Keratinocyte (primary cell): ENCODE data around the gene CNTNAP2. TPM values are rescaled to one million over a fixed set of nuclear protein-coding genes. Genes with fewer than 3 reads are reported as not detected.

Experiments
- DNase-seq: peaks from one replicate; pipeline ENCODE4 v3.0.0-alpha.2; 2011; ENCODE audit warnings: low read depth, missing footprints, low spot score
- FAIRE-seq: peaks from 2 replicates; lab custom pipeline; 2011; peaks lifted over from hg19 to GRCh38; lab: Jason Lieb, UNC
- H2AFZ ChIP-seq: 2 replicates; pipeline ENCODE4 v1.6.0; 2012; ENCODE audit warnings: low read length, control low read depth, inconsistent platforms; ENCODE audit not compliant: control insufficient read depth
- H3K27ac ChIP-seq: 2 replicates; pipeline ENCODE4 v1.5.1; 2011; ENCODE audit warnings: low read length; ENCODE audit not compliant: control insufficient read depth, insufficient read depth
- H3K27me3 ChIP-seq: 3 replicates; pipeline ENCODE4 v1.6.0; 2011; ENCODE audit warnings: low read length; ENCODE audit not compliant: control insufficient read depth, insufficient read depth; ENCODE audit errors: extremely low read depth
- H3K36me3 ChIP-seq, 2 experiments: 2 replicates in 1 of 2; 3 replicates in 1 of 2; pipeline ENCODE4 v1.5.1; 2011; ENCODE audit warnings: low read length in 2 of 2, mild to moderate bottlenecking in 1 of 2; ENCODE audit not compliant: control insufficient read depth in 2 of 2, insufficient read depth in 2 of 2; ENCODE audit errors: extremely low read depth in 1 of 2
- H3K4me1 ChIP-seq: 3 replicates; pipeline ENCODE4 v1.5.1; 2011; ENCODE audit warnings: low read length; ENCODE audit not compliant: control insufficient read depth, insufficient read depth; ENCODE audit errors: extremely low read depth
- H3K4me2 ChIP-seq: 3 replicates; pipeline ENCODE4 v1.6.0; 2011; ENCODE audit warnings: low read depth, low read length; ENCODE audit not compliant: control insufficient read depth, insufficient read depth; ENCODE audit errors: extremely low read depth
- H3K4me3 ChIP-seq, 3 experiments: fragments of 200-600 bp in 1 of 3; sonication (generic) in 1 of 3; 2 replicates in 2 of 3; 3 replicates in 1 of 3; pipeline ENCODE4 v1.5.1; 2011 to 2016; ENCODE audit warnings: low read length in 3 of 3, mild to moderate bottlenecking in 3 of 3, control low read depth in 2 of 3, inconsistent platforms in 1 of 3, low read depth in 1 of 3, mixed read lengths in 1 of 3, mixed run types in 1 of 3, moderate library complexity in 1 of 3; ENCODE audit not compliant: control insufficient read depth in 2 of 3, insufficient read depth in 2 of 3; ENCODE audit errors: extremely low read depth in 1 of 3
- H3K79me2 ChIP-seq: 2 replicates; pipeline ENCODE4 v1.6.0; 2012; ENCODE audit warnings: low read length; ENCODE audit not compliant: control insufficient read depth, insufficient read depth
- H3K9ac ChIP-seq: 3 replicates; pipeline ENCODE4 v1.6.0; 2011; ENCODE audit warnings: low read length; ENCODE audit not compliant: control insufficient read depth, insufficient read depth; ENCODE audit errors: extremely low read depth
- H3K9me1 ChIP-seq: 3 replicates; pipeline ENCODE4 v1.6.0; 2011; ENCODE audit warnings: low read length; ENCODE audit not compliant: control insufficient read depth, insufficient read depth; ENCODE audit errors: extremely low read depth
- H3K9me3 ChIP-seq: 2 replicates; pipeline ENCODE4 v1.5.1; 2012; ENCODE audit warnings: low read depth, low read length; ENCODE audit not compliant: control insufficient read depth
- H4K20me1 ChIP-seq: 3 replicates; pipeline ENCODE4 v1.6.0; 2011; ENCODE audit warnings: low read length; ENCODE audit not compliant: control insufficient read depth, insufficient read depth; ENCODE audit errors: extremely low read depth
- CTCF ChIP-seq, 3 experiments: IDR thresholded peaks in 1 of 3; conservative IDR thresholded peaks in 1 of 3; optimal IDR thresholded peaks in 1 of 3; 2 replicates in 2 of 3; 3 replicates in 1 of 3; pipeline versions ENCODE3 to v1.5.1; 2011; ENCODE audit warnings: low read length in 3 of 3, mild to moderate bottlenecking in 3 of 3, moderate library complexity in 2 of 3, control low read depth in 1 of 3, inconsistent platforms in 1 of 3; ENCODE audit not compliant: insufficient read depth in 2 of 3; ENCODE audit errors: extremely low read depth in 1 of 3
- EZH2 ChIP-seq: IDR thresholded peaks from one replicate; pipeline ENCODE4 v1.6.1; 2012; ENCODE audit warnings: inconsistent platforms, mild to moderate bottlenecking, low read length, moderate library complexity
- dilution Hi-C: fragments of 300-500 bp; cut with MboI; formaldehyde crosslinking; loops from one replicate; pipeline ENCODE4 v1.7.0; 2020; ENCODE audit warnings: low sequenced_read_pairs; ENCODE audit not compliant: extremely low pct_ligation_motif_present
- polyA plus RNA-seq, 5 experiments: library from polyadenylated mRNA; depleted of rRNA in 3 of 5; stranded (reverse) in 3 of 5; stranded (forward) in 1 of 5; unstranded in 1 of 5; fragments of >200 nt; gene quantifications; 1 replicate in 1 of 5; 2 replicates in 3 of 5; 3 replicates in 1 of 5; pipeline versions ENCODE4 v1.2.1 to v1.2.3, GENCODE V29; 2011 to 2012; ENCODE audit warnings: missing spikeins in 2 of 5, low read depth in 1 of 5, low replicate concordance in 1 of 5

Gene CNTNAP2
- polyA plus RNA-seq, 1 donor (not counting 4 experiments of a cell fraction or from before 2014, with no cell fraction given), result 1.4 TPM

- no peak overlapping the region for H3K27ac ChIP-seq
- no peaks in the 10 kb centered on the region for H3K9me3 ChIP-seq
- no peak overlapping the region for H3K9ac ChIP-seq
- H3K27me3 ChIP-seq, result no peaks in the 10 kb centered on the region
- H4K20me1 ChIP-seq, result no peaks in the 10 kb centered on the region
- no peak overlapping the region for H3K4me2 ChIP-seq
- dilution Hi-C loops, result no loop called here
- FAIRE-seq (no peak), DNase-seq (no peak)
- no peaks in the 10 kb centered on the region for H3K4me1 ChIP-seq
- H2AFZ ChIP-seq, result no peak overlapping the region
- TF ChIP-seq EZH2 (no peak), CTCF (optimal IDR thresholded peaks at IDR 0.05 in 1 of 3, IDR thresholded peaks at IDR 0.05 in 1 of 3, conservative IDR thresholded peaks at IDR 0.05 in 1 of 3; ENCODE audit: extremely low read depth in 1 of 3, insufficient read depth in 2 of 3, low read length in 3 of 3) (no peak)
- H3K79me2 ChIP-seq, result no peaks in the 10 kb centered on the region
- H3K36me3 ChIP-seq, result no peaks in the 10 kb centered on the region
- no peak overlapping the region for H3K4me3 ChIP-seq
- no peaks in the 10 kb centered on the region for H3K9me1 ChIP-seq
These were observed 1204.9 kb downstream of the CNTNAP2 start for GRCh38 chr7:147321504-147321903.

- Histone ChIP-seq H3K79me2 (no peaks in the 10 kb centered on the region), H4K20me1 (no peaks in the 10 kb centered on the region), H3K9ac (no peak overlapping the region), H2AFZ (no peak overlapping the region), H3K36me3 (no peaks in the 10 kb centered on the region), H3K4me2 (no peak overlapping the region), H3K9me3 (no peaks in the 10 kb centered on the region), H3K4me3 (no peak overlapping the region), H3K4me1 (no peaks in the 10 kb centered on the region), H3K27me3 (no peaks in the 10 kb centered on the region), H3K9me1 (no peaks in the 10 kb centered on the region), H3K27ac (no peak overlapping the region)
- TF ChIP-seq CTCF (optimal IDR thresholded peaks at IDR 0.05 in 1 of 3, IDR thresholded peaks at IDR 0.05 in 1 of 3, conservative IDR thresholded peaks at IDR 0.05 in 1 of 3; ENCODE audit: extremely low read depth in 1 of 3, insufficient read depth in 2 of 3, low read length in 3 of 3) (no peak), EZH2 (no peak)
- FAIRE-seq (no peak), DNase-seq (no peak)
- dilution Hi-C loops, result no loop called here
These were observed 1216.4 kb downstream of the CNTNAP2 start for GRCh38 chr7:147332988-147333387.
